Body of pancreas (tissue), 4 donors: ENCODE data around the gene TXN.

Experiments used
- POLR2A ChIP-seq, 3 donors: fragments of 450-650 bp; IDR thresholded peaks; one replicate each; pipeline ENCODE4 v1.6.1; 2016; ENCODE audit warnings: antibody characterized with exemption in 3 of 3, mild to moderate bottlenecking in 2 of 3
- TF ChIP-seq, protein P1 (sequence below), 7 experiments: fragments of 450-650 bp in 4 of 7; fragments of 200-600 bp in 3 of 7; sonication (generic) in 3 of 7; IDR thresholded peaks; one replicate each; pipeline ENCODE4 v1.5.1; 2016 to 2019; ENCODE audit warnings: antibody characterized with exemption in 7 of 7

DNA sequence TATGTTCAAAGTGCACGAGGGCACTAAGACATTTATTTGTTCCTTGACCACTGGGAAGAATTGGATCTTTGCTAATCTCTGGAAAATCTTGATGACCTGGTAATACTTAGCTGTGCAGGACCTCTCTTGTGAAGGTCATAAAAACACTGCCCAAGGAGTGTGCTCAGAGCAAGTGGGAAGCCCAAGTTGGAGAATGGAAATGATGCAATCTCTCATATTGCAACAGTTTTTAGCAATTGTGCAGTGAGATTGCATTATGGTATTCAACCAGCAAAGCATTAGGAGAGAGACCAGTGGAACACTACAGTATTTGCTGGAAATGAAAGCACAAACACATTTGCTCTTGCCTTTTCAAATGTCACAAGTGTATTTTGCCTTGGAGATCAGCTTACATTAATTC lies 46.8 kb upstream of the TXN start:
- TF ChIP-seq, protein P1, sequence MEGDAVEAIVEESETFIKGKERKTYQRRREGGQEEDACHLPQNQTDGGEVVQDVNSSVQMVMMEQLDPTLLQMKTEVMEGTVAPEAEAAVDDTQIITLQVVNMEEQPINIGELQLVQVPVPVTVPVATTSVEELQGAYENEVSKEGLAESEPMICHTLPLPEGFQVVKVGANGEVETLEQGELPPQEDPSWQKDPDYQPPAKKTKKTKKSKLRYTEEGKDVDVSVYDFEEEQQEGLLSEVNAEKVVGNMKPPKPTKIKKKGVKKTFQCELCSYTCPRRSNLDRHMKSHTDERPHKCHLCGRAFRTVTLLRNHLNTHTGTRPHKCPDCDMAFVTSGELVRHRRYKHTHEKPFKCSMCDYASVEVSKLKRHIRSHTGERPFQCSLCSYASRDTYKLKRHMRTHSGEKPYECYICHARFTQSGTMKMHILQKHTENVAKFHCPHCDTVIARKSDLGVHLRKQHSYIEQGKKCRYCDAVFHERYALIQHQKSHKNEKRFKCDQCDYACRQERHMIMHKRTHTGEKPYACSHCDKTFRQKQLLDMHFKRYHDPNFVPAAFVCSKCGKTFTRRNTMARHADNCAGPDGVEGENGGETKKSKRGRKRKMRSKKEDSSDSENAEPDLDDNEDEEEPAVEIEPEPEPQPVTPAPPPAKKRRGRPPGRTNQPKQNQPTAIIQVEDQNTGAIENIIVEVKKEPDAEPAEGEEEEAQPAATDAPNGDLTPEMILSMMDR (IDR thresholded peaks at IDR 0.05): no peak
- TF ChIP-seq POLR2A (IDR thresholded peaks at IDR 0.05): no peak
